A673 (cell line): Measurements from ENCODE around the gene UNC5A.

ENCODE experiments used
- EZH2 ChIP-seq: fragments of 200-600 bp; sonication (generic); IDR thresholded peaks from 2 replicates; pipeline ENCODE4 v1.6.1; 2017; ENCODE audit warnings: borderline replicate concordance, low read depth, mild to moderate bottlenecking, mixed read lengths, antibody characterized with exemption, low read length; ENCODE audit not compliant: poor library complexity, severe bottlenecking
- TF ChIP-seq, protein P1 (sequence below): fragments of 300-800, 200-600 bp; sonication (generic); conservative IDR thresholded peaks from 2 replicates; pipeline ENCODE4 v1.5.1; 2017; ENCODE audit warnings: low read depth, mild to moderate bottlenecking, antibody characterized with exemption, low read length, moderate library complexity, mixed read lengths

DNA sequence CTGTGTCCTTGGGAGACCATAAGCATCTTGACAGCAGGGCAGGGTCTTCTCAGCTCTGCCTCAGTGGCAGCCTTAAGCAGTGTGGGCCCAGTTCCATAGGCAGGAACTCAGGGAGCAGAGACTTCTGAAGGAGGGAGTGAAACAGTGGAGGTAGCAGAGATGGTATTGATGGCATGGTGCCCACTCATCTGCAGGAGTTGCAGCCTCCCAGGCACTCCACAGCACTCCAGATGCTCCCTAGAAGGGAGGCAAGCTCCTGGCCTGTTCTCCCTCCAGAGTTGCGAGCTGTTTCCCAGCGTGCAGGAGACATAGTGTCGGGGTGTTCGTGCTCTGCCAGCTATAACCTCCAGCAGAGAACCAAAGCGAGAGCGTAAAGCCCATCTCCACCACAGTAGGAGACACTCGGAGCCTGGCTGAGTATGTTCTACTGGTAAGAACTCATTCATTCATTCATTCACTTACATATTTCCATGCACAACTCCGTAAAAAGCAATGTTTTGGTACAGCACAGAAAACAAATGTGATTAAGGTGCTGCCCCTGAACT, 31.4 kb upstream of the UNC5A start:
- no peak for TF ChIP-seq EZH2
- TF ChIP-seq, protein P1, sequence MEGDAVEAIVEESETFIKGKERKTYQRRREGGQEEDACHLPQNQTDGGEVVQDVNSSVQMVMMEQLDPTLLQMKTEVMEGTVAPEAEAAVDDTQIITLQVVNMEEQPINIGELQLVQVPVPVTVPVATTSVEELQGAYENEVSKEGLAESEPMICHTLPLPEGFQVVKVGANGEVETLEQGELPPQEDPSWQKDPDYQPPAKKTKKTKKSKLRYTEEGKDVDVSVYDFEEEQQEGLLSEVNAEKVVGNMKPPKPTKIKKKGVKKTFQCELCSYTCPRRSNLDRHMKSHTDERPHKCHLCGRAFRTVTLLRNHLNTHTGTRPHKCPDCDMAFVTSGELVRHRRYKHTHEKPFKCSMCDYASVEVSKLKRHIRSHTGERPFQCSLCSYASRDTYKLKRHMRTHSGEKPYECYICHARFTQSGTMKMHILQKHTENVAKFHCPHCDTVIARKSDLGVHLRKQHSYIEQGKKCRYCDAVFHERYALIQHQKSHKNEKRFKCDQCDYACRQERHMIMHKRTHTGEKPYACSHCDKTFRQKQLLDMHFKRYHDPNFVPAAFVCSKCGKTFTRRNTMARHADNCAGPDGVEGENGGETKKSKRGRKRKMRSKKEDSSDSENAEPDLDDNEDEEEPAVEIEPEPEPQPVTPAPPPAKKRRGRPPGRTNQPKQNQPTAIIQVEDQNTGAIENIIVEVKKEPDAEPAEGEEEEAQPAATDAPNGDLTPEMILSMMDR = no peak
